Esophagus muscularis mucosa (tissue), 3 donors: Measurements from ENCODE around the gene MUC16.

ENCODE experiments used
- CTCF ChIP-seq, 3 experiments: fragments of 200-600 bp in 2 of 3; fragments of 450-650 bp in 1 of 3; sonication (generic) in 2 of 3; IDR thresholded peaks; one replicate each; pipeline ENCODE4 v1.5.1; 2017 to 2019; ENCODE audit warnings: antibody characterized with exemption in 3 of 3, mild to moderate bottlenecking in 2 of 3, moderate library complexity in 1 of 3
- EP300 ChIP-seq: sonication (generic); formaldehyde crosslinking; IDR thresholded peaks from one replicate; pipeline ENCODE4 v1.6.1; 2017; ENCODE audit warnings: antibody characterized with exemption

GRCh38 chr19:9041023-9041422 is 30.8 kb upstream of the MUC16 start:
- no peak for TF ChIP-seq CTCF (IDR thresholded peaks at IDR 0.05)
- TF ChIP-seq EP300, result no peak
